Skeletal muscle tissue (tissue), 4 donors: ENCODE measurements around the gene SERPINB1. TPM values are rescaled to one million over a fixed set of nuclear protein-coding genes. Genes with fewer than 3 reads are reported as not detected.

ENCODE experiments used
- H3K27ac ChIP-seq: one replicate; pipeline ENCODE4 v1.7.0; 2013; ENCODE audit warnings: mild to moderate bottlenecking, low read depth, low read length, inconsistent platforms
- H3K27me3 ChIP-seq, 3 donors: one replicate each; pipeline ENCODE4 v1.7.0; 2013; ENCODE audit warnings: low read length in 3 of 3; ENCODE audit not compliant: control insufficient read depth in 3 of 3, insufficient read depth in 3 of 3
- H3K36me3 ChIP-seq, 3 donors: one replicate each; pipeline ENCODE4 v1.7.0; 2013; ENCODE audit warnings: low read length in 3 of 3; ENCODE audit not compliant: control insufficient read depth in 3 of 3, insufficient read depth in 3 of 3
- H3K4me1 ChIP-seq, 3 donors: one replicate each; pipeline ENCODE4 v1.7.0; 2013; ENCODE audit warnings: low read length in 3 of 3, mild to moderate bottlenecking in 3 of 3; ENCODE audit not compliant: control insufficient read depth in 3 of 3, insufficient read depth in 3 of 3
- H3K4me3 ChIP-seq, 3 donors: one replicate each; pipeline ENCODE4 v1.7.0; 2013; ENCODE audit warnings: low read length in 3 of 3
- H3K9ac ChIP-seq, 3 donors: one replicate each; pipeline ENCODE4 v1.7.0; 2013; ENCODE audit warnings: low read length in 3 of 3, mild to moderate bottlenecking in 3 of 3, moderate library complexity in 2 of 3, low read depth in 1 of 3
- H3K9me3 ChIP-seq, 3 donors: one replicate each; pipeline ENCODE4 v1.7.0; 2013; ENCODE audit warnings: low read length in 3 of 3; ENCODE audit not compliant: control insufficient read depth in 3 of 3
- total RNA-seq: library from RNA; depleted of rRNA; stranded (reverse); fragments of >200 nt; gene quantifications from one replicate; pipeline ENCODE4 v1.2.3, GENCODE V29; 2014
- donor health status: Osteomylitis.

SERPINB1 gene
- total RNA-seq, 1 donor from 2014 or later, result 11.5 TPM

GRCh38 chr6:2851727-2852513 is 10.3 kb upstream of the SERPINB1 start:
- Histone ChIP-seq H3K9me3 (no peaks in the 10 kb centered on the region), H3K4me3 (no peak overlapping the region), H3K27ac (no peak overlapping the region), H3K27me3 (no peaks in the 10 kb centered on the region), H3K9ac (no peak overlapping the region), H3K36me3 (no peaks in the 10 kb centered on the region), H3K4me1 (peaks cover 11 to 21% (median 19%) of the 10 kb centered on the region in 3 donors)

- H3K27me3 ChIP-seq, result no peaks in the 10 kb centered on the region
- no peaks in the 10 kb centered on the region for H3K9me3 ChIP-seq
- H3K9ac ChIP-seq, result no peak overlapping the region
- peaks cover 11 to 29% (median 22%) of the 10 kb centered on the region in 3 donors for H3K4me1 ChIP-seq
- no peak overlapping the region for H3K4me3 ChIP-seq
- no peaks in the 10 kb centered on the region for H3K36me3 ChIP-seq
- no peak overlapping the region for H3K27ac ChIP-seq
Observed at GRCh38 chr6:2850538-2851113, 9.0 kb upstream of the SERPINB1 start.

GRCh38 chr6:2848851-2849250 is 7.2 kb upstream of the SERPINB1 start:
- H3K36me3 ChIP-seq, result no peaks in the 10 kb centered on the region
- H3K27ac ChIP-seq, result no peak overlapping the region
- no peaks in the 10 kb centered on the region for H3K9me3 ChIP-seq
- H3K4me1 ChIP-seq, result peaks cover 3 to 19% (median 7%) of the 10 kb centered on the region in 3 donors
- H3K4me3 ChIP-seq, result no peak overlapping the region
- H3K9ac ChIP-seq, result no peak overlapping the region
- no peaks in the 10 kb centered on the region for H3K27me3 ChIP-seq

- H3K4me3 ChIP-seq, result no peak overlapping the region
- H3K9ac ChIP-seq, result no peak overlapping the region
- H3K9me3 ChIP-seq, result no peaks in the 10 kb centered on the region
- peaks cover 4 to 28% (median 12%) of the 10 kb centered on the region in 3 donors for H3K4me1 ChIP-seq
- no peak overlapping the region for H3K27ac ChIP-seq
- H3K27me3 ChIP-seq, result no peaks in the 10 kb centered on the region
- H3K36me3 ChIP-seq, result no peaks in the 10 kb centered on the region
Observed at GRCh38 chr6:2845880-2846208, 4.2 kb upstream of the SERPINB1 start.

- peaks cover 0 to 3% (median 0%) of the 10 kb centered on the region in 3 donors for H3K36me3 ChIP-seq
- H3K4me3 ChIP-seq, result no peak overlapping the region
- peaks cover 18 to 46% (median 25%) of the 10 kb centered on the region in 3 donors for H3K4me1 ChIP-seq
- no peaks in the 10 kb centered on the region for H3K27me3 ChIP-seq
- no peak overlapping the region for H3K9ac ChIP-seq
- H3K27ac ChIP-seq, result no peak overlapping the region
- H3K9me3 ChIP-seq, result no peaks in the 10 kb centered on the region
Observed at GRCh38 chr6:2844008-2844407, 2.3 kb upstream of the SERPINB1 start.

- no peak overlapping the region for H3K9ac ChIP-seq
- no peaks in the 10 kb centered on the region for H3K27me3 ChIP-seq
- no peak overlapping the region for H3K4me3 ChIP-seq
- H3K27ac ChIP-seq, result no peak overlapping the region
- H3K9me3 ChIP-seq, result no peaks in the 10 kb centered on the region
- peaks cover 0 to 3% (median 0%) of the 10 kb centered on the region in 3 donors for H3K36me3 ChIP-seq
- H3K4me1 ChIP-seq, result peaks cover 18 to 46% (median 25%) of the 10 kb centered on the region in 3 donors
Observed at GRCh38 chr6:2843138-2843740, 1.6 kb upstream of the SERPINB1 start.

- Histone ChIP-seq H3K4me1 (peaks cover 18 to 46% (median 25%) of the 10 kb centered on the region in 3 donors), H3K27me3 (no peaks in the 10 kb centered on the region)
Observed at GRCh38 chr6:2842139-2842552, 483 bp upstream of the SERPINB1 start.

GRCh38 chr6:2840749-2841061 is 958 bp downstream of the SERPINB1 start:
- H3K27me3 ChIP-seq, result no peaks in the 10 kb centered on the region
- peak overlapping the region; percentile 78 to 83 (median 81) for H3K4me3 ChIP-seq
- H3K9ac ChIP-seq, result peak overlapping the region; percentile 74 to 86 (median 75)
- no peaks in the 10 kb centered on the region for H3K9me3 ChIP-seq
- H3K36me3 ChIP-seq, result peaks cover 9 to 18% (median 13%) of the 10 kb centered on the region in 3 donors
- peak overlapping the region; percentile 94 for H3K27ac ChIP-seq
- H3K4me1 ChIP-seq, result peaks cover 18 to 36% (median 22%) of the 10 kb centered on the region in 3 donors

More at GRCh38 chr6:2842139-2842552, 483 bp upstream of the SERPINB1 start:
- peaks cover 4 to 6% (median 5%) of the 10 kb centered on the region in 3 donors for H3K36me3 ChIP-seq
- H3K9me3 ChIP-seq, result no peaks in the 10 kb centered on the region
- peak overlapping the region; percentile 94 for H3K27ac ChIP-seq
- H3K9ac ChIP-seq, result peak overlapping the region; percentile 25 to 75 (median 60)
- H3K4me3 ChIP-seq, result peak overlapping the region; percentile 57 to 83 (median 78)

- Histone ChIP-seq H3K27me3 (no peaks in the 10 kb centered on the region), H3K4me1 (peaks cover 18 to 36% (median 22%) of the 10 kb centered on the region in 3 donors), H3K36me3 (peaks cover 12 to 20% (median 19%) of the 10 kb centered on the region in 3 donors), H3K9ac (peak overlapping the region; percentile 74 to 86 (median 75)), H3K4me3 (peak overlapping the region; percentile 78 to 83 (median 81)), H3K27ac (peak overlapping the region; percentile 94), H3K9me3 (no peaks in the 10 kb centered on the region)
Observed at GRCh38 chr6:2839982-2840748, 1.5 kb downstream of the SERPINB1 start.
